NK-92 treated with Interleukin-12 subunit alpha and Interleukin-12 subunit beta, amount 100 ng/mL, for 24 hours (cell line): ENCODE measurements around the gene TSPEAR.
"Not testable (repeated sequence)": the region's sequence is repeated elsewhere in the genome, so short reads cannot be mapped to it uniquely, and the experiment has no call there.

ENCODE experiments used
- DNase-seq: peaks from one replicate; lab custom pipeline; 2025; lab: John Stamatoyannopoulos, UW

Gene TSPEAR

GRCh38 chr21:44483288-44484237 lies 227.8 kb downstream of the TSPEAR start:
- no peak for DNase-seq

- no peak for DNase-seq
Observed at GRCh38 chr21:44482581-44483287, 228.6 kb downstream of the TSPEAR start.

- DNase-seq: no peak
Observed at GRCh38 chr21:44480200-44481053, 230.9 kb downstream of the TSPEAR start.

- DNase-seq: not testable (repeated sequence)
Observed at GRCh38 chr21:44479556-44480199, 231.7 kb downstream of the TSPEAR start.

- DNase-seq: no peak
Observed at GRCh38 chr21:44478801-44479167, 232.6 kb downstream of the TSPEAR start.

- DNase-seq: no peak
Observed at GRCh38 chr21:44478124-44478800, 233.1 kb downstream of the TSPEAR start.

GRCh38 chr21:44477712-44478111 lies 233.7 kb downstream of the TSPEAR start:
- no peak for DNase-seq

- no peak for DNase-seq
Observed at GRCh38 chr21:44477131-44477530, 234.2 kb downstream of the TSPEAR start.

GRCh38 chr21:44475266-44475845 lies 236.0 kb downstream of the TSPEAR start:
- DNase-seq: no peak

- no peak for DNase-seq
Observed at GRCh38 chr21:44473915-44474555, 237.3 kb downstream of the TSPEAR start.

GRCh38 chr21:44471996-44472395 lies 239.4 kb downstream of the TSPEAR start:
- DNase-seq: no peak

- DNase-seq: no peak
Observed at GRCh38 chr21:44471341-44471740, 240.0 kb downstream of the TSPEAR start.

GRCh38 chr21:44467859-44468195 lies 243.5 kb downstream of the TSPEAR start:
- no peak for DNase-seq

- DNase-seq: no peak
Observed at GRCh38 chr21:44466996-44467858, 244.1 kb downstream of the TSPEAR start.

- DNase-seq: no peak
Observed at GRCh38 chr21:44466351-44466954, 244.9 kb downstream of the TSPEAR start.

GRCh38 chr21:44464351-44464750 lies 247.0 kb downstream of the TSPEAR start:
- no peak for DNase-seq

- DNase-seq: no peak
Observed at GRCh38 chr21:44463724-44464123, 247.6 kb downstream of the TSPEAR start.

- no peak for DNase-seq
Observed at GRCh38 chr21:44462834-44463200, 248.6 kb downstream of the TSPEAR start.
